Prostate gland (tissue), 2 donors: ENCODE measurements around the gene CCDC12.

Experiments used
- CTCF ChIP-seq, 4 experiments: fragments of 200-600 bp in 2 of 4; fragments of 450-650 bp in 2 of 4; sonication (generic) in 2 of 4; IDR thresholded peaks; 1 replicate in 3 of 4; 2 replicates in 1 of 4; pipeline ENCODE4 v1.5.1; 2016 to 2019; ENCODE audit warnings: antibody characterized with exemption in 4 of 4, mild to moderate bottlenecking in 2 of 4, moderate library complexity in 2 of 4
- POLR2AphosphoS5 ChIP-seq: sonication (generic); formaldehyde crosslinking; IDR thresholded peaks from one replicate; pipeline ENCODE4 v1.6.1; 2017; ENCODE audit warnings: antibody characterized with exemption

- no peak for TF ChIP-seq CTCF (IDR thresholded peaks at IDR 0.05)
- TF ChIP-seq POLR2AphosphoS5: no peak
Observed at GRCh38 chr3:46953234-46954010, 23.1 kb downstream of the CCDC12 start.
